22Rv1 (cell line): ENCODE measurements around the gene F5.

Source experiments
- ZFX ChIP-seq: fragments of 450-650 bp; IDR thresholded peaks from 2 replicates; pipeline ENCODE4 v1.6.1; 2017; ENCODE audit warnings: antibody characterized with exemption, borderline replicate concordance
- TF ChIP-seq, protein P1 (sequence below): fragments of 450-650 bp; IDR thresholded peaks from 2 replicates; pipeline ENCODE4 v1.5.1; 2017; ENCODE audit warnings: mild to moderate bottlenecking

- TF ChIP-seq, protein P1, sequence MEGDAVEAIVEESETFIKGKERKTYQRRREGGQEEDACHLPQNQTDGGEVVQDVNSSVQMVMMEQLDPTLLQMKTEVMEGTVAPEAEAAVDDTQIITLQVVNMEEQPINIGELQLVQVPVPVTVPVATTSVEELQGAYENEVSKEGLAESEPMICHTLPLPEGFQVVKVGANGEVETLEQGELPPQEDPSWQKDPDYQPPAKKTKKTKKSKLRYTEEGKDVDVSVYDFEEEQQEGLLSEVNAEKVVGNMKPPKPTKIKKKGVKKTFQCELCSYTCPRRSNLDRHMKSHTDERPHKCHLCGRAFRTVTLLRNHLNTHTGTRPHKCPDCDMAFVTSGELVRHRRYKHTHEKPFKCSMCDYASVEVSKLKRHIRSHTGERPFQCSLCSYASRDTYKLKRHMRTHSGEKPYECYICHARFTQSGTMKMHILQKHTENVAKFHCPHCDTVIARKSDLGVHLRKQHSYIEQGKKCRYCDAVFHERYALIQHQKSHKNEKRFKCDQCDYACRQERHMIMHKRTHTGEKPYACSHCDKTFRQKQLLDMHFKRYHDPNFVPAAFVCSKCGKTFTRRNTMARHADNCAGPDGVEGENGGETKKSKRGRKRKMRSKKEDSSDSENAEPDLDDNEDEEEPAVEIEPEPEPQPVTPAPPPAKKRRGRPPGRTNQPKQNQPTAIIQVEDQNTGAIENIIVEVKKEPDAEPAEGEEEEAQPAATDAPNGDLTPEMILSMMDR, result no peak
- no peak for TF ChIP-seq ZFX
Measured at GRCh38 chr1:169548282-169548681, 38.0 kb downstream of the F5 start.
